K562 (cell line): ENCODE data around the gene LTBP1. TPM values are rescaled to one million over a fixed set of nuclear protein-coding genes. Genes with fewer than 3 reads are reported as not detected.

Experiments used
- ATAC-seq: fragments of 200-7000 bp; cut with Tn5 transposase; 3 replicates; pipeline ENCODE4 v1.9.1; 2020; ENCODE audit warnings: moderate library complexity
- BruUV-seq: library from RNA; stranded (reverse); fragments of 400-500 nt; replicated peaks from 2 replicates; lab custom pipeline; 2021; lab: Mats Ljungman, UMichigan
- CTCF ChIA-PET: fragments of 300-600 bp; formaldehyde crosslinking; extraction: SDS; loops from one replicate; lab custom pipeline; 2021; ENCODE audit warnings: low intra/inter-chr PET ratio; lab: Yijun Ruan, JAX
- POLR2A ChIA-PET: fragments of 300-600, 350-650 bp; sonication (Branson Sonifier 250); formaldehyde crosslinking; extraction: SDS; loops from one replicate; lab custom pipeline; 2021; ENCODE audit warnings: antibody characterized with exemption, inconsistent platforms; lab: Yijun Ruan, JAX
- DNase-seq, 4 experiments: peaks; one replicate each; pipeline versions ENCODE4 v3.0.0 to v3.0.0-alpha.2; 2011 to 2018; ENCODE audit warnings: low spot score in 3 of 4, mixed read lengths in 3 of 4; ENCODE audit errors: extremely low read depth in 1 of 4
- FAIRE-seq: peaks from 2 replicates; lab custom pipeline; 2011; peaks lifted over from hg19 to GRCh38; lab: Jason Lieb, UNC
- H2AFZ ChIP-seq: 2 replicates; pipeline ENCODE4 v1.6.0; 2011; ENCODE audit warnings: low read depth, low read length, control low read depth, inconsistent platforms
- H3K27ac ChIP-seq: fragments of 200-600 bp; 3 replicates; pipeline ENCODE4 v1.8.0; 2011; ENCODE audit warnings: low read depth, mild to moderate bottlenecking, control low read depth, inconsistent platforms, low read length, moderate library complexity, mixed read lengths; ENCODE audit errors: extremely low read depth
- H3K27me3 ChIP-seq, 2 experiments: fragments of 300-600 bp in 1 of 2; 2 replicates in 1 of 2; 3 replicates in 1 of 2; pipeline versions ENCODE4 v1.6.0 to v1.8.0; 2011; ENCODE audit warnings: inconsistent platforms in 2 of 2, low read length in 2 of 2, mild to moderate bottlenecking in 1 of 2, mixed read lengths in 1 of 2, moderate library complexity in 1 of 2; ENCODE audit not compliant: control insufficient read depth in 2 of 2, insufficient read depth in 2 of 2
- H3K36me3 ChIP-seq: fragments of 300-600 bp; 3 replicates; pipeline ENCODE4 v1.8.0; 2011; ENCODE audit warnings: mild to moderate bottlenecking, low read length, inconsistent platforms; ENCODE audit not compliant: control insufficient read depth, insufficient read depth
- H3K4me1 ChIP-seq, 2 experiments: fragments of 200-600 bp in 1 of 2; replicated peaks in 1 of 2; 2 replicates in 1 of 2; 3 replicates in 1 of 2; pipeline versions ENCODE4 v1.5.1 to v1.8.0; 2011; ENCODE audit warnings: inconsistent platforms in 2 of 2, low read length in 2 of 2, mild to moderate bottlenecking in 1 of 2, mixed read lengths in 1 of 2, moderate library complexity in 1 of 2; ENCODE audit not compliant: control insufficient read depth in 2 of 2, insufficient read depth in 2 of 2
- H3K4me2 ChIP-seq: 2 replicates; pipeline ENCODE4 v1.6.1; 2011; ENCODE audit warnings: low read length, control low read depth, inconsistent platforms, mixed read lengths; ENCODE audit not compliant: insufficient read depth
- H3K4me3 ChIP-seq: fragments of 200-600 bp; sonication (generic), shearing (Covaris generic); 2 replicates; pipeline ENCODE4 v1.5.1; 2016; ENCODE audit warnings: control low read depth, inconsistent platforms
- H3K79me2 ChIP-seq: fragments of 200-600 bp; 3 replicates; pipeline ENCODE4 v1.8.0; 2011; ENCODE audit warnings: low read length, inconsistent platforms; ENCODE audit not compliant: control insufficient read depth, insufficient read depth
- H3K9ac ChIP-seq, 2 experiments: 2 replicates each; pipeline versions ENCODE4 v1.6.0 to v1.6.1; 2011; ENCODE audit warnings: low read depth in 2 of 2, low read length in 2 of 2, control low read depth in 1 of 2, inconsistent platforms in 1 of 2, mild to moderate bottlenecking in 1 of 2, mixed read lengths in 1 of 2; ENCODE audit not compliant: insufficient read depth in 1 of 2
- H3K9me1 ChIP-seq: one replicate; pipeline ENCODE4 v1.6.0; 2011; ENCODE audit warnings: inconsistent platforms, mild to moderate bottlenecking, low read length, moderate library complexity; ENCODE audit not compliant: control insufficient read depth, insufficient read depth
- H3K9me3 ChIP-seq: replicated peaks from 2 replicates; pipeline ENCODE4 v1.5.1; 2011; ENCODE audit warnings: low read depth, low read length, inconsistent platforms; ENCODE audit not compliant: control insufficient read depth, insufficient read depth
- H4K20me1 ChIP-seq: replicated peaks from 2 replicates; pipeline ENCODE4 v1.6.1; 2011; ENCODE audit warnings: low read length, inconsistent platforms, mixed read lengths; ENCODE audit not compliant: control insufficient read depth, insufficient read depth
- CHD1 ChIP-seq: fragments of 200-600 bp; sonication (generic); IDR thresholded peaks from one replicate; pipeline ENCODE4 v1.6.1; 2012; ENCODE audit warnings: mild to moderate bottlenecking, moderate library complexity, low read length, inconsistent platforms
- CLOCK ChIP-seq: fragments of 250-450 bp; sonication (Bioruptor Pico); IDR thresholded peaks from 2 replicates; pipeline ENCODE4 v1.4.0; 2020; ENCODE audit warnings: mild to moderate bottlenecking, moderate library complexity, borderline replicate concordance
- CREM ChIP-seq: IDR thresholded peaks from 2 replicates; pipeline ENCODE4 v1.6.1; 2014; ENCODE audit warnings: antibody characterized with exemption, low read depth
- CTCF ChIP-seq, 3 experiments: IDR thresholded peaks in 2 of 3; conservative IDR thresholded peaks in 1 of 3; 2 replicates each; pipeline ENCODE4 v1.5.1; 2011 to 2012; ENCODE audit warnings: low read length in 3 of 3, mild to moderate bottlenecking in 3 of 3, control low read depth in 2 of 3, improper control_type of control experiment in 1 of 3, inconsistent platforms in 1 of 3, low read depth in 1 of 3, mixed read lengths in 1 of 3, moderate library complexity in 1 of 3; ENCODE audit not compliant: insufficient read depth in 2 of 3
- E2F6 ChIP-seq, 2 experiments: IDR thresholded peaks; 2 replicates each; pipeline ENCODE4 v1.6.1; 2011; ENCODE audit warnings: borderline replicate concordance in 1 of 2, control low read depth in 1 of 2, low read depth in 1 of 2, low read length in 1 of 2, mild to moderate bottlenecking in 1 of 2, mixed read lengths in 1 of 2, moderate library complexity in 1 of 2; ENCODE audit not compliant: insufficient read depth in 1 of 2, insufficient read length in 1 of 2, poor library complexity in 1 of 2, severe bottlenecking in 1 of 2; ENCODE audit errors: extremely low read depth in 1 of 2
- EGR1 ChIP-seq: fragments of 450-650 bp; conservative IDR thresholded peaks from 2 replicates; pipeline ENCODE4 v1.6.1; 2017; ENCODE audit warnings: mild to moderate bottlenecking
- PML ChIP-seq: IDR thresholded peaks from 2 replicates; pipeline ENCODE4 v1.6.1; 2012; ENCODE audit warnings: low read length, inconsistent platforms
- RAD21 ChIP-seq, 2 experiments: fragments of 250-450 bp in 1 of 2; fragments of 450-650 bp in 1 of 2; sonication (Bioruptor Pico) in 1 of 2; formaldehyde crosslinking in 1 of 2; IDR thresholded peaks in 1 of 2; conservative IDR thresholded peaks in 1 of 2; 2 replicates each; pipeline versions ENCODE4 v1.4.0 to v1.8.0; 2020 to 2022; ENCODE audit warnings: mild to moderate bottlenecking in 2 of 2, moderate library complexity in 1 of 2
- TCF3 ChIP-seq: sonication (generic); formaldehyde crosslinking; IDR thresholded peaks from 2 replicates; pipeline ENCODE4 v1.4.0; 2020; ENCODE audit warnings: mild to moderate bottlenecking, missing genetic modification reagents
- TEAD1 ChIP-seq, 2 experiments: fragments of 450-650 bp in 1 of 2; sonication (generic) in 1 of 2; formaldehyde crosslinking; IDR thresholded peaks; 2 replicates each; pipeline versions ENCODE4 v1.4.0 to v1.8.0; 2020 to 2022; ENCODE audit warnings: mild to moderate bottlenecking in 2 of 2, missing genetic modification reagents in 1 of 2
- TSC22D4 ChIP-seq: fragments of 450-650 bp; IDR thresholded peaks from 2 replicates; pipeline ENCODE4 v1.6.1; 2016; ENCODE audit warnings: missing genetic modification characterization, missing biosample characterization, control low read depth
- USF1 ChIP-seq: sonication (generic); formaldehyde crosslinking; IDR thresholded peaks from 2 replicates; pipeline ENCODE4 v1.9.0; 2022; ENCODE audit warnings: mild to moderate bottlenecking, missing genetic modification reagents
- ZNF232 ChIP-seq: sonication (generic); formaldehyde crosslinking; IDR thresholded peaks from 2 replicates; pipeline ENCODE4 v1.8.0; 2022; ENCODE audit warnings: mild to moderate bottlenecking, missing genetic modification reagents
- WGBS: fragments of 100-300 bp; shearing (Covaris generic); methylation state at CpG from one replicate; pipeline ENCODE4 v1.1.6; 2016; ENCODE audit warnings: low coverage, mixed read lengths; ENCODE audit not compliant: insufficient coverage; ENCODE audit errors: missing lambda C conversion rate; 5-methylcytosine and 5-hydroxymethylcytosine counted together
- in situ Hi-C: fragments of 300-500 bp; cut with MboI; formaldehyde crosslinking; loops from 4 replicates; pipeline ENCODE4 v1.15.0; 2018; ENCODE audit warnings: inconsistent platforms, mixed read lengths
- intact Hi-C: fragments of 100-400 bp; cut with micrococcal nuclease; formaldehyde crosslinking; loops from 2 replicates; pipeline ENCODE4 v1.14.2; 2022
- polyA plus RNA-seq, 8 experiments: library from polyadenylated mRNA; depleted of rRNA in 4 of 8; stranded (reverse) in 5 of 8; unstranded in 3 of 8; fragments of >200 nt; fragmentation: Nextera tagmentation in 2 of 8; fragmentation: Illumina TruSeq in 1 of 8; extraction: Ambion mirVana in 2 of 8; extraction: Trizol in 1 of 8; gene quantifications; 2 replicates each; pipeline versions ENCODE4 v1.2.1 to v1.2.3, GENCODE V29; 2011 to 2014; ENCODE audit warnings: inconsistent platforms in 1 of 8, missing spikeins in 1 of 8
- total RNA-seq, 7 experiments: library from RNA; depleted of rRNA in 6 of 7; stranded (reverse); fragments of >200 nt in 6 of 7; fragmentation: Illumina TruSeq in 2 of 7; extraction: Trizol in 2 of 7; gene quantifications; 2 replicates each; pipeline versions ENCODE4 v1.2.1 to v1.2.3, GENCODE V29; 2011 to 2021; ENCODE audit warnings: low replicate concordance in 1 of 7

LTBP1 gene
- total and polyA plus RNA-seq, 9 of the 15 experiments (the other 6 are each of a cell fraction or from before 2014, with no cell fraction given), result 3.6 to 16.4 (median 8.5) TPM

- H3K79me2 ChIP-seq, result no peaks in the 10 kb centered on the region
These were observed 472.9 kb downstream of the LTBP1 start for GRCh38 chr2:33419581-33420200.

More at GRCh38 chr2:33419581-33420200, 472.9 kb downstream of the LTBP1 start:
- TF ChIP-seq CLOCK (CRISPR knock-in tag), result no peak
- TF ChIP-seq ZNF232 (CRISPR knock-in tag), result no peak
- TF ChIP-seq EGR1, result no peak
- TF ChIP-seq CREM, result no peak
- TF ChIP-seq CHD1, result no peak
- no peak for TF ChIP-seq PML
- no peak for TF ChIP-seq TEAD1 (CRISPR knock-in tag; IDR thresholded peaks at IDR 0.05)
- peak in 1 of 2 experiments; percentile 13; a peak in 1 of 4 replicates for TF ChIP-seq RAD21 (CRISPR knock-in tag; conservative IDR thresholded peaks at IDR 0.05 in 1 of 2, IDR thresholded peaks at IDR 0.05 in 1 of 2)
- TF ChIP-seq TCF3 (CRISPR knock-in tag), result no peak
- TF ChIP-seq USF1 (CRISPR knock-in tag), result no peak
- no peak for TF ChIP-seq E2F6 (IDR thresholded peaks at IDR 0.05; ENCODE audit: borderline replicate concordance in 1 of 2, extremely low read depth in 1 of 2, insufficient read depth in 1 of 2, insufficient read length in 1 of 2, low read depth in 1 of 2, low read length in 1 of 2, poor library complexity in 1 of 2, severe bottlenecking in 1 of 2)
- no peak for TF ChIP-seq TSC22D4 (tag)
- peak; percentile 13 to 52 (median 13); a peak in 2 of 6 replicates for TF ChIP-seq CTCF (IDR thresholded peaks at IDR 0.05 in 2 of 3, conservative IDR thresholded peaks at IDR 0.05 in 1 of 3; ENCODE audit: insufficient read depth in 2 of 3, low read depth in 1 of 3, low read length in 3 of 3)
- ChIA-PET POLR2A (interaction anchor here (0.6 kb wide), 1 partner anchor 14 kb away, joined by 3 read pairs; no protein-coding TSS in a partner anchor), CTCF (no interaction called here)
- Histone ChIP-seq H3K4me2 (peak overlapping the region; percentile 2; the same call in 1 of the 2 replicates), H3K9ac (no peak overlapping the region), H3K27ac (no peak overlapping the region), H3K27me3 (peaks cover 2 to 21% of the 10 kb centered on the region in 2 experiments; a peak in 2 of 5 replicates), H3K4me3 (no peak overlapping the region), H2AFZ (0 out of 2 replicates have a peak overlapping the region, but pooled peaks have one; percentile 22), H3K4me1 (no peaks in the 10 kb centered on the region; a peak in 1 of 5 replicates), H3K9me3 (no peaks in the 10 kb centered on the region), H4K20me1 (no peaks in the 10 kb centered on the region), H3K36me3 (no peaks in the 10 kb centered on the region), H3K9me1 (no peaks in the 10 kb centered on the region)
- BruUV-seq, result no TSS peak
- intact Hi-C loops, result no loop called here
- FAIRE-seq (peak; percentile 15), ATAC-seq (peak; percentile 48), DNase-seq (no peak)
- WGBS, result 7% methylated on average over 5 of the region's 5 CpGs
- in situ Hi-C loops, result loop anchor here (25.0 kb wide), 1 partner anchor 168 kb away; the partner anchor contains the start of gene FAM98A
